ENCODE data around the gene GSE1. TPM values are rescaled to one million over a fixed set of nuclear protein-coding genes. Genes with fewer than 3 reads are reported as not detected.

The GSE1 gene
- total RNA-seq, 1 experiment from 2014 or later: 90.2 TPM

DNA sequence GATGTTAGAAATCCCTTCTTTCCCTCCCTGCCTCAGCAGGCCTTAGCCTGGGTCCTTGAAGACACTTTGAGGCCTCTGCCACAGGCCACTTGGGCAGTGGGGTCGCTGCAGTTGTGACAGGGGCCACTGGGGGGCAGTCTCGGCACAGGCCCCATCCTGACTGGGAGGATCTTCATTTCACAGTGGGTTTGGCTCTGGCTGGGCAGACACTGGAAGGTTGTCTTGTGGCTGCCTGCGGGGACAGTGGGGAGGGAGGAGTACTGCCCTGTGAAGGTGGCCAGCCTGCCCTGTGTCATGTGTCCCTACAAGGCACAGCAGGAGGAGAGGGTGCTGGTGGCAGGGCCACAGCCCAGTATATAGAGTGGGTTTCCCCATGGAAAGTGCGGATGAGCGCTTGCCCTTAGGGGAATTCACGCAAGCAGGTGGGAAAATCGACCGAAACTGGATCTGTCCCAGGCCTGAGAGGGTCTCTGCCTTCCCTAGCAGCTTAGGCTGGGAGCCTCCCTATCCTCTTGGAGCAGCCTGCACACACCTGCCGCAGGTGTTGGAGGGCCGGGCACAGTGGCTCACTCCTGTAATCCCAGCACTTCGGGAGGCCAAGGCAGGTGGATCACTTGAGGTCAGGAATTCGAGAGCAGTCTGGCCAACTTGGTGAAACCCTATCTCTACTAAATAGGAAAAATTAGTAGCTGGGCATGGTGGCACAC, 46.8 kb downstream of the GSE1 start:
- Histone ChIP-seq H3K4me3 (replicated peaks in 1 of 2; ENCODE audit: low read depth in 1 of 2, low read length in 2 of 2) (no peak overlapping the region), H2AFZ (ENCODE audit: low read depth, low read length, poor library complexity, severe bottlenecking) (no peak overlapping the region), H3K27ac (ENCODE audit: low read depth, low read length) (no peak overlapping the region), H3K9me2 (ENCODE audit: insufficient read depth) (no peaks in the 10 kb centered on the region), H3K27me3 (ENCODE audit: insufficient read depth, low read length) (no peaks in the 10 kb centered on the region), H3K4me1 (ENCODE audit: control insufficient read depth in 1 of 2, insufficient read depth in 2 of 2, low read length in 2 of 2) (0 out of 4 replicates have a peak, but pooled peaks cover 0 to 3% of the 10 kb centered on the region in 2 experiments), H3K36me3 (ENCODE audit: control insufficient read depth in 1 of 2, insufficient read depth in 2 of 2, low read length in 2 of 2) (peaks cover 58 to 60% of the 10 kb centered on the region in 2 experiments), H3K4me2 (ENCODE audit: low read length) (no peak overlapping the region), H3K9ac (ENCODE audit: low read length) (no peak overlapping the region), H4K20me1 (ENCODE audit: insufficient read depth) (no peaks in the 10 kb centered on the region), H3K79me2 (ENCODE audit: insufficient read depth, low read length) (no peaks in the 10 kb centered on the region), H3K9me3 (ENCODE audit: control insufficient read depth in 1 of 2, insufficient read depth in 1 of 2, low read depth in 1 of 2, low read length in 2 of 2) (no peaks in the 10 kb centered on the region)
- CTCF ChIA-PET: interaction anchor here (0.7 to 1.8 kb wide), 11 partner anchors 8 to 352 kb away, joined by 3 to 5 read pairs (median 3); no protein-coding TSS in a partner anchor
- TF ChIP-seq RAD21 (IDR thresholded peaks at IDR 0.05; ENCODE audit: low read depth) (peak; percentile 87), EGR1 (IDR thresholded peaks at IDR 0.05; ENCODE audit: low read depth) (no peak)
- TF ChIP-seq, protein P1, sequence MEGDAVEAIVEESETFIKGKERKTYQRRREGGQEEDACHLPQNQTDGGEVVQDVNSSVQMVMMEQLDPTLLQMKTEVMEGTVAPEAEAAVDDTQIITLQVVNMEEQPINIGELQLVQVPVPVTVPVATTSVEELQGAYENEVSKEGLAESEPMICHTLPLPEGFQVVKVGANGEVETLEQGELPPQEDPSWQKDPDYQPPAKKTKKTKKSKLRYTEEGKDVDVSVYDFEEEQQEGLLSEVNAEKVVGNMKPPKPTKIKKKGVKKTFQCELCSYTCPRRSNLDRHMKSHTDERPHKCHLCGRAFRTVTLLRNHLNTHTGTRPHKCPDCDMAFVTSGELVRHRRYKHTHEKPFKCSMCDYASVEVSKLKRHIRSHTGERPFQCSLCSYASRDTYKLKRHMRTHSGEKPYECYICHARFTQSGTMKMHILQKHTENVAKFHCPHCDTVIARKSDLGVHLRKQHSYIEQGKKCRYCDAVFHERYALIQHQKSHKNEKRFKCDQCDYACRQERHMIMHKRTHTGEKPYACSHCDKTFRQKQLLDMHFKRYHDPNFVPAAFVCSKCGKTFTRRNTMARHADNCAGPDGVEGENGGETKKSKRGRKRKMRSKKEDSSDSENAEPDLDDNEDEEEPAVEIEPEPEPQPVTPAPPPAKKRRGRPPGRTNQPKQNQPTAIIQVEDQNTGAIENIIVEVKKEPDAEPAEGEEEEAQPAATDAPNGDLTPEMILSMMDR (IDR thresholded peaks at IDR 0.05 in 2 of 3, conservative IDR thresholded peaks at IDR 0.05 in 1 of 3; ENCODE audit: borderline replicate concordance in 1 of 3, insufficient read depth in 1 of 3, low read depth in 2 of 3, low read length in 2 of 3): peak; percentile 91 to 100 (median 100)
- ATAC-seq (peak; percentile 93), DNase-seq (ENCODE audit: low read depth, low spot score) (peak; percentile 34)
- intact Hi-C loops (cut with micrococcal nuclease): loop anchor here (2.0 to 5.0 kb wide), 2 partner anchors 57 to 101 kb away; no protein-coding TSS in a partner anchor
- no TSS peak for BruUV-seq (replicated peaks)
- POLR2A ChIA-PET: no interaction called here
- RAD21 ChIA-PET (ENCODE audit: low non-redundant PET in 1 of 2, low total read pairs in 2 of 2, uncharacterized antibody in 2 of 2, unreplicated experiment in 2 of 2): no interaction called here
